ENCODE measurements around the gene SESN1.
"Not testable (repeated sequence)": the region's sequence is repeated elsewhere in the genome, so short reads cannot be mapped to it uniquely, and the experiment has no call there.

The SESN1 gene

DNA sequence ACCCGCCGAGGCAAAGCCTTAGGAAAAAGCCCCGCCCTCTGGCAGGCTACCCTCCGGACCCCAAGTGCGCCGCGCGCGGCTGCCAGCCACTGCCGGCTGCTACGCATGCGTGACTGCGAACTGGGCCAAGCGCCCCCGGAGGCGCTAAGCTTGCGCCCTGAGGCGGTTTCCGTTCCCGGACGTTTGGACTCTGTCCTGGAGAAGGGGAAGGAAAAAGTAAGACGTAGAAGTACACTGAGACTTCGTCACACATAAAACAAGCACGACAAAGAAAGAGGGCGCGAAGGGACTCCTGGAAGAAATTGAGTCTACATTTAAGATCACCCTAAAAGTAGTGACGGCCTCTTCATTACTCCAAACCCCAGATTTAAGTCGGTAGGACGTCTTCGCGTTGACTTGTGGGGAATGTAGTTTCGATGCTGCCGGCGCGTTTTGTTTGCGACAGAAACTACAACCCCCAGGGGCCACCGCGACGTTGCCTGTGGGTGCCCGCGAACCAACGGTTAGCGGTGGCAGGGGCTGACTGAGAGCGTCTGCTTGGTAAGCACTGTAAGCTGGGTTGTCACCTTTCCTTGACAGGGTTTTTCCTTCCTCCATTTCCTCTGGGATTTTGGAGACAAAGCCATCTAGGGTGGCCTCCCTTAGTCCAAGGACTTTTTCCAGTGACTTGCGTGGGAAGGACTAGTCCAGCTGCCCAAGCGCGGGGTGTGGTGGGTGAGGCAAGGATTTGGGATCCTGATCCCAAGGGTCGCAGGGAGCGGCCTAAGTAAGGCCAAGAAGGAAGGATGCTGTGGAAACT, 589 bp upstream of the SESN1 start, which contains the start of gene CEP57L1:
CEP57L1 (plus strand) TSS at position 472 of the 799 bp plus-strand sequence. CDS start 49,715 bp downstream, outside the sequence.
- peak; percentile 89 to 92 for DNase-seq (ENCODE audit: low read depth in 2 of 2, low spot score in 1 of 2)

DNA sequence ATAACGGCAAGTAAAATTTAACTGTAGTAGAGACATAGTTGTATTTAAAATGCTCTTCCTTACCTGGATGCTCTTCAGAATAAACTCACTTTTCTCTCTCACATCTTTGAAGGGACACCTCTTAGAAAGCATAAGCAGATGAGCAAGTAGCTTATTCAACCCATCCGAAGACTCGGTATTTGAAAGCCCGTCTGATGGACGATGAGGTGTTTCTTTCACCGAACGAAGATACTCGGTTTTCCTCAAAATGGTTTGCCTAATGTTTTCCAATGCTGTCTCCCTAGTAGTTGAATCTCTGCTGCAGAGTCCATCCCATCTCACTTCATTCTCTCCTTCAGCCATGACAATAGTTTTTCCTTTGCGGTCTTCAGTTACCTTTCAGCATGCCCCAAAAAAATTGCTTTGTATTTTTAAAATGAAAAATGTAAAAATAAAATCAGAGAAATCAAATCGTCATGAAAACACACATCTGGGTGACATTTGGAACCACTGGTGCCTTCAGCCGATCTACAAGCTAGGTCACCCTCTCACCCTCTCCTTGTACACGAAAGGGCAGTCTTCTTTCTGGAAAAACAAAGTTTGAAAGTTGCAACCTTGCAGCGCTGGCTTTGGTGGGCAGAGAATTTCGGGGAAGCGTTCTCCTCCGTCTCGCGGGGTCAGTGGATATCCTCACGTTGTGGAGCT, 772 bp downstream of the SESN1 start:
- DNase-seq (ENCODE audit: low read depth in 2 of 2, low spot score in 1 of 2): no peak

DNA sequence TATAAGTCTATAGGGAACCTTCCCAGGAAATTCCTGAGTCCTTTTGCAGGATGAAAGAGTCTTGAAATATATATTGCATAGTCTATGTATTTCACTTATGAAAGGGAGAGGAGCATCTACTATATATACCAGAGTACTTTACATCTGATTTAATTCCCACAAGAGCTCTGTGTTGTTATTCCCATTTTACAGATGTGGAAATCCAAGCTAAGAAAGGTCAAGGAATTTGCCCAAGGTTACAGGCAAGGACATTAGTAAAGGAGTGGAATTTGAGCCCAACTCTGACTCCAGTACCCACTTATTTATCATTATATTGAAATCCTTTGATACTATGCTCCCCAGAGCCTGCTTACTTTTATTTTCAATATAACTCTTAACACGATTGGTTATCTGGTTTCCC, 2.6 kb downstream of the SESN1 start:
- no peak for DNase-seq (ENCODE audit: low read depth in 2 of 2, low spot score in 1 of 2)

DNA sequence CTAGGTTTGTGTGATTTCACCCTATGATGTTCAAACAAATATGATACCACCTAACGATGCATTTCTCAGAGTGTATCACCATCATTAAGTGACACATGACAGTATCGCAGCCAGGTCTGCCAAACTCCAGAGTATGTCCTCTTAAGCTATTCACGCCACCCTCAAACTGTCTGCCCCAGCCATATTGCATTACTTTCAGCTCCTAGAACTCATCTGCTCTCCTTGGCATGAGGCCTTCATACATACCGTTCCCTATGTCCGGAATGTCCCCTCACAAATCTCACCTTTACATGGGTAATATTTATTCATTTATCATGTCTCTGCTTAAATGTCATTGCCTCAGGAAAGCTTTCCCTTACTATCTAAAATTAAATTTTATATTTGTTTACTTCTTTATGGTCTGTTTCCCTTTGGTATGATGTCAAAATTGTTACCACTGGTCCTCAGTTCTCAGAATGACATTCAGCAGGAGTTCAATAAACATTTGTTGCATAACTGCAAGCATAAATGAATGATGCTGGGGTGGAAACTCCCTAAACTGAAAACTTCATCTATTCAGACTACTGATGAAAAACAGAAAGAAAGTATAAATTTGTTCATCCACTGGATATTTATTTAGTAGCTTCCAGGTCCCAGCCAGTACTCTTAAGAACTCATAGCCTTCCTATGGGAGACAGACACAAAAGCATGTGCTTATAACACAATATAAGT, 3.2 kb downstream of the SESN1 start:
- DNase-seq (ENCODE audit: low read depth in 2 of 2, low spot score in 1 of 2): no peak

DNA sequence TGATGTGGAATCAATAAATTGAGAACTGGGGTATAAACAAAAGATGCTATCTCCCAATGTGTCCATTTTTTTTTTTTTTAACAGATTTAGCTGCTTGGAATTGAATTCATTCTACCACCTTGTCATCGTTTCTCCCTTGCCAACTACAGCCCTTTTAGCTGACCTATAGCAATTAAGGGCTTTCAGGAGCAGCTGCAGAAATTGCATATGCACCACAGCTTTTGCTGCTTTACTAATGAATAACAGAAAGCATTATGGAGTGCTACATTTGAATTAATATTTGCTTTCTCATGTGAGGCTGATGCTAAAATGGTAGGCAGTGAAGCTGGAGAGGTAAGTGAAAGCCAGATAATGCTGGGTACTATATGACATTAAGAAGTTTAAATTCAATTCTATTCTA, 5.7 kb downstream of the SESN1 start:
- no peak for DNase-seq (ENCODE audit: low read depth in 2 of 2, low spot score in 1 of 2)

DNA sequence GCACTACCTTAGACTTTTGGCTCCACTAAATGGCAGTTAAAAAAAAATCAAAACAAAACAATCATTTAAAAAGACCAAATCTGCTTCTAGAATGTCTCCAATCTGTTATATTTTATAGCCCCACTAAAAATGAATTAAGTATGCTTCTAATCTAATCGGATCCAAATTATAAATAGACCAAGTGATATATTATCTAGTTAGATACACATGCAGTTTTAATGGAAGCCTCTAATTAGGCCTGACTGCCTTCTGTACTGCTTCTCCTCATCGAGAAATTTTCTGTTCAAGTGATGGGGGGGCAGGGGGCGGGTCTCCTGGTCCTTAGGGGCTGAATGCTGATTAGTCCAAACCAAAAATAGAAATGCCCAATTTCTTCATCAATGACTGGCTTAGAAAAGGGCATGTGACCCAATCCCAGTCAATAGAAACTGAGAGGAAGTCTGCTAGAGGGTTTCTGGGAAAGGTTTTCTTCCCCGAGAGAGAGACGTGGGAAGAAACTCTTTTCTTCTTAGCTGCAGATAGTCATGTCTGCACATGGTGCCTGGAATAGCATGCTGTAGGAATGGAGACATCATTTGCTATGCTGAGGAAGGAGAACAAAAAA, 6.9 kb downstream of the SESN1 start:
- DNase-seq (ENCODE audit: low read depth in 2 of 2, low spot score in 1 of 2): no peak

DNA sequence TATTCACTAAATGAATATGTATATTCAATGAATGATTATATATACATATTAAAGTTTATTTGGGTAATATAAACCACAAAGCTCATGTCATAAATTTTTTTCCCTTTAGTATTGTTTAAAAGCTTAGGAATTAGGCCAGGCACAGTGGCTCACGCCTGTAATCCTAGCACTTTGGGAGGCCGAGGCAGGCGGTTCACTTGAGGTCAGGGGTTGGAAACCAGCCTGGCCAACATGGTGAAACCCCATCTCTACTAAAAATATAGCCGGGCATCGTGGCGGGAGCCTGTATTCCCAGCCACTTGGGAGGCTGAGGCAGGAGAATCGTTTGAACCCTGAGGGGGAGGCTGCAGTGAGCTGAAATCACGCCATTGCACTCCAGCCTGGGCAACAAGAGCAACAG, 10.5 kb downstream of the SESN1 start:
- not testable (repeated sequence) for DNase-seq (ENCODE audit: low read depth in 2 of 2, low spot score in 1 of 2)

DNA sequence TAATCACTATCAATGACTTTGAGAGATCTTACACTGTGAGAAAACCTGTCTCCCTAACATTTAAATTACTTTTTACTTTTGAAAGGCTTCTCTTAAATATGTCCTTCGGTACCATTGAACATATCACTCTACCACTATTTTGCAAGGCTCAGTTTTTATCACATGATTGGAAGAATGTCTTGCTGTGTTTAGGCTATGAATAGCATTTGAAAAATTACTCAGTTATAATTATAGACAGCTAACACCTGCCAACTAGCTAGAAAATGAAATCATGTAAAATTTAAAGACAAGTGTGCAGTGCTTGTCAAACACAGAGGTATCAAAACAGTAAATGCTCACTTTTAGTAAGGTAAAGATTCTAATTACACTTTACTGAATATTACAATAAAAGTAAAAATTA, 11.0 kb downstream of the SESN1 start:
- no peak for DNase-seq (ENCODE audit: low read depth in 2 of 2, low spot score in 1 of 2)

DNA sequence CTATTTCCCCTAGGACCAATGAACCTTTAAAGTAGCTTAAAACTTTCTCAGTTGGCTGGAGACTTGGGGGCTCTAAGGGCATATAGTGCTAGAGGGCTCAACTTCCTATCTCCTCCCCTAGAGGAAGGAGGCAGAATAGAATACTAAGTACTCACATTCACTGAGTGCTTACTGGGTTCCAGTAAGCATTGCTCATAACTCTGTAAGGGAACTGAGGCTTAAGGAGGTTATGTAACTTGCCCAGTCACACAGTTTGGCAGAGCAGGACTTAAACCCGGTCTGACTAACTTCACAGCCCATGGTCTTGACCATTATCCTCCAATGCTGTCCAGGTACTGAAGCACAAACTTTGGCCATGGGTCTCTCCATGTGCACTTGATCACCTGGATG, 12.5 kb downstream of the SESN1 start:
- no peak for DNase-seq (ENCODE audit: low read depth in 2 of 2, low spot score in 1 of 2)

DNA sequence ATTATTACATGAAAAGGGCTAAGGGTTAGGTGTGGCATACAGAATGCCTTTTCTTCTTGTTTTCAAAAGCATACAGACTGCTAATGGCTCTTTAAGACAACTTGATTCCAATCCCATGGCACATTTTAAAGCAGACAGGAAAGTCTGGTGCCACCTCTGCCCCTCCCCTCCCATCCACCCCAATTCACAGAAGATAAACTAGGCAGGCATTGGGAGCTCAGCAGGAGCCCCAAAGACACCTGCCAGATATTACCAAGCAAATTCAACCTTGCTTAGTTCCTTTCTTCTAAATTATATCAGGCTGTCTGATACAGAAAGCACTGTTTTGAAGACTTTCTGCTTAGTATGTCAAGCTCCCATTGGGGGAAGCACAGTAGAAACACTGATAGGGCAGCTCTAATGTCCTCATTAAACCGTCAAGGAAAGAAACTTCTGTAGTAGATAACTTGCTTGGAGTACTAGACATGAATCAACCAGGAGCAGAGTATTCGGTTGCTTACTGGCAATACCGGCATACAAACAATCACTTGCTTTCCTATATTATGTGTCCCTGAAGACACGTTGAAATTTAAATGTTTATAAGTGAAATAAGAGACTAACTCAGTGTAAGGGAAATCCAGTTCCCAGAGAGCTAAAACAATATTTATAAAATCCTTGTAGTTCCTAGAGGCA, 13.0 kb downstream of the SESN1 start:
- no peak for DNase-seq (ENCODE audit: low read depth in 2 of 2, low spot score in 1 of 2)

DNA sequence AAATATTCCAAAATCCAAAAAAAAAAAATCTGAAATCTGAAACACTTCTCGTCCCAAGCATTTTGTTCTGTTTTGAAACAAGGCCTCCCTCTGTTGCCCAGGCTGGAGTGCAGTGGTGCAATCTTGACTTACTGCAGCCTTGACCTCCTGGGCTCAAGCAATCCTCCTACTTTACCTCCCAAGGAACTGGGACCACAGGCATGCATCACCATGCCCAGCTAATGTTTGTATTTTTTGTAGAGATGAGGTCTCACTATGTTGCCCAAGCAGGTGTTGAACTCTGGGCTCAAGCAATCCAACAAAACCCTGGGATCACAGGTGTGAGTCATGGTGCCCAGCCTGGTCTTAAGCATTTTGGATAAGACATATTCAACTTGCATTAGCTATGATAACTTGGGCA, 13.6 kb downstream of the SESN1 start:
- no peak for DNase-seq (ENCODE audit: low read depth in 2 of 2, low spot score in 1 of 2)

DNA sequence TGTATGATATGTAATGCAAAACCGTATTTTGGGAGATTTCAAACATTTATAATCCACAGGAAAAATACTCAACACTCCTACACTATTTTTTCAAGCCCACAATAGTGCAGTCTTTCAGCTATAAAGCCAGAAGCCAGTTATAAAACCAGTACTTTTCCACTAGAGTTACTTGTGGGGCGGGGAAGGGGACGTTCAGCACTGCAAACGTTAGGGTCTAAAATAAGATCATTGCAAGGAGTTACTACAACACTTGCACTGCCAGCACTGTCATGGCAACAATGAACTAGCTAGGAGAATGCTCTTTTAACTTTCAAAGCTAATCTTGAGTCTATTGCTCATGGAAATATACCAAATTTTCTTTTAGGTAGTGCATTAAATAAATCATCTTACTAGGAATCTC, 14.7 kb downstream of the SESN1 start:
- no peak for DNase-seq (ENCODE audit: low read depth in 2 of 2, low spot score in 1 of 2)

DNA sequence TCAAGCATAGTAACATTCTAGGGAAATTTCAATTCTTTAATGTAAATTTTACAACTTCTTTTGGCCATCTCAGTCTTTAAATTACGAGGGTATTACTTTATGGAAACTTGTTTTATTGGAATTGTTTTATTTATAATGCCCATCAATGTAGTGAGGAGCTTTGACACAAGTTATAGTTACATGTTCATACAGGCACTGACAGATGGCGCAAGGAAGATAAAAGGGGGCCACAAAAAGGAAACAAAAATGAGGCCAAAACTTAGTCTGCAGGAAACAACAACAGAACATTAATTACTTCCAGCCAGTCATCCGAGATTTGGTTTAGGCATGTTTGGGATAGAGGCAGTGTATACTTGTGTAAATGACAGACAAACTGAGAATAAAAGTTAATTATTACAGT, 18.3 kb downstream of the SESN1 start:
- DNase-seq (ENCODE audit: low read depth in 2 of 2, low spot score in 1 of 2): no peak

DNA sequence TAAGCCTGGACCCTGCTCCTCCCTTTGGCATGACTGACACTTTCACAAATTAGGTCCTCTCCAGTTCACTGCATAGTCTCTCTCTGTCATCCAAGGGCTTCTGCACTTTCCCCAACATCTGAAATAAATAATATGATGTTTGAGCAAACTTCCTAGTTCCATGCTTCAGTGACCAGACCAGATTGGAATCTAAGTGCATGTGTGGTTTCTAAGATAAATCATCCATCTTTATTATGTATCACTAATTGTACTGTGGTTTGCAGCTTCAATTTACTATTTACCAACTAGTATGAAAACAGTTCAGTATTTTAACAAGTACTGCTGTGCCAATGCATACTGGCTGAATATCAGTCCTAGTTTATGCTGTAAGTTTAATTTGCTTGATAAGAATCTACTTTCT, 18.7 kb downstream of the SESN1 start:
- no peak for DNase-seq (ENCODE audit: low read depth in 2 of 2, low spot score in 1 of 2)

DNA sequence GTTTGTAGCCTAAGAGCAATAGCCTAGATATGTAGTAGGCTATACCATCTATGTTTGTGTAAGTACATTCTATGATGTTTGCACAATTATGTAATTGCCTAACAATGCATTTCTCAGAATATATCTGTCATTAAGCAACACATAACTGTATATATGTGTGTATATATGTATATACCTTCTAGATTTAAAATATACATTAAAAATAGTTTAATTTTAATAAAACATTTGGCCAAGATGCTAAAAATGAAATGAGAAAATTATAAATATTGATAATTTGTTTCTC, 20.6 kb downstream of the SESN1 start:
- DNase-seq (ENCODE audit: low read depth in 2 of 2, low spot score in 1 of 2): no peak

DNA sequence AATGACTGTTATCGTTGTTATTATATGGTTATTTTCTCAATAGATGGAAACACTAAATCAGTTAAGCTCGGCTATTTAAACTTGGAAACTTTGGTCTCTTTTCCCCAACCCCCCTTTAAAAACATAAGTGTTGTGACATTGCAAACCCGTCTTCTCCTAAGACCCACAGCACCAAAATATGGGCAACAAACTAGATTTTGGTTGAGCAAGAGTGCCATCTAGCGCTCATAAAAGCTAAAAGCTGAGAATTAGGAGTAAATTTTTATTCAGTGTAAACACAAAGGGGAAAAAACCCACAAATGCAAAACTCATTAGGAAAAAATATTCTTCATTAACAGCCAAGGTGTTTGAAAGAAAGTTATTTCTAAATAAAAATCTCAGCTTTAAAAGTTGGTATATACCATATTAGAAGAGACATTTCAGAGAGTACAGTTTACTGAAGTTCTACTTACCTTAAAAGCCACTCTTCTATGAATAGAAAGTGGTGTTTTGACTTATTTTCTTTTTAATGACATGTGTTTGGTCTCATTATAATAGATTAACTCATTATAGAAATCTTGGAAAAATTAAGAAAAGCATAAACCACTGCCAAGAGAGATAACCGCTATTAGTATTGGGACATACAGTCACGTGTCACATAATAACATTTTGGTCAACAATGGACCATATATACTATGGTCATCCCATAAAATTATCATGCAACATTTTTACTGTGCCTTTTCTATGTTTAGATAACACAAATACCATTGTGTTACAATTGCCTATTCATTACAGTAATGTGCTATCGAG, 21.1 kb downstream of the SESN1 start:
- no peak for DNase-seq (ENCODE audit: low read depth in 2 of 2, low spot score in 1 of 2)

DNA sequence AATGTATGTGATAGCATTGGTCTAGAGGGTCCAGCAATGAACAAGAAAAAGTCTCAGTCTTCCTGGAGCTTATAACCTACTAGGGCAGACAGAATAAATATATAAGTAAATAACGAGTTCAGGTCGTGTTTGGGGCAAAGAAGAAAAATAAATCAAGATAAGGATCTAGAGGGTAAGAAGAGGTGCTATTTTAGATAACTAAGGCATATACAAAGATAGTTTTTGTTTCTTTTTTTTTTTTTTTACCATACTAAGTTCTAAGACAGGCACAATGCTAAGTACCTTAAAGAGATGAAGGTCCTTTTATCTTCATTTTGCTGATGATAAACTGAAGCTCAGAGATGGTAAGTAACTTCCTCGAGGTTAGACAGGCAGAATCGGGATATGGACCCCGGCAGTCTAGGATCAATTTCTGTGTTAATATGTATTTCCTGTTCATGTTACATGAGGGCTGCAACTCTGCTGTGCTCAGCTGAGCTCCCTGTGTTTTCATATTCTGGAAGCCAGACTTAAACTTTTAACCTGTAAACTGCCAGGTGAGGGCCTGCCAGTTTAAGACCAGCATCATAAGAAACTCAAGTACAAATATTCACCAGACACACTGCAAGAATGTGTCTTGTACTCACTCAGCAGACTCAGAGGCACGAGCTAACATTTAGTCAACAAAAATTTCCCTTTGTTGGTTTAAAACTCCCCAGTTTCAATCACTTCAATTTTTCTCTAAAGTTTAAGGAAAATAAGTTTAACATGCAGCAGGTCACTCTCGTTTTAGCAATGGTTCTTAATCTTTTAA, 23.3 kb downstream of the SESN1 start:
- no peak for DNase-seq (ENCODE audit: low read depth in 2 of 2, low spot score in 1 of 2)

DNA sequence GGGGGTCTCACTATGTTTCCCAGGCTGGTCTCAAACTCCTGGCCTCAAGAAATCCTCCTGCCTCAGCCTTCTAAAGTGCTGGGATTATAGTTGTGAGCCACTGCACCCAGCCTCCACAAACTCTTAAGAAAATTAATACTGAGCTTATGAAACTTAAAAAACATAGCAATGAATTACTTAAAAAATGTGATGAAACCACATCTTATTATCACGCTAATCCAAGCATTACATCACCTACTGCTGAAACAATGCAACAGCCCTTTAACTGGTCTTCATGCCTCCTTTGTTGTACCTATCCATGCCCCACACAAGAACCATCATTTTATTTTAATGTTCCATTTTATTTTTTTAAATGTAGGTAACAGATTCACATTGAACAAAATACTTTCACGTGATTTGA, 24.9 kb downstream of the SESN1 start:
- no peak for DNase-seq (ENCODE audit: low read depth in 2 of 2, low spot score in 1 of 2)

DNA sequence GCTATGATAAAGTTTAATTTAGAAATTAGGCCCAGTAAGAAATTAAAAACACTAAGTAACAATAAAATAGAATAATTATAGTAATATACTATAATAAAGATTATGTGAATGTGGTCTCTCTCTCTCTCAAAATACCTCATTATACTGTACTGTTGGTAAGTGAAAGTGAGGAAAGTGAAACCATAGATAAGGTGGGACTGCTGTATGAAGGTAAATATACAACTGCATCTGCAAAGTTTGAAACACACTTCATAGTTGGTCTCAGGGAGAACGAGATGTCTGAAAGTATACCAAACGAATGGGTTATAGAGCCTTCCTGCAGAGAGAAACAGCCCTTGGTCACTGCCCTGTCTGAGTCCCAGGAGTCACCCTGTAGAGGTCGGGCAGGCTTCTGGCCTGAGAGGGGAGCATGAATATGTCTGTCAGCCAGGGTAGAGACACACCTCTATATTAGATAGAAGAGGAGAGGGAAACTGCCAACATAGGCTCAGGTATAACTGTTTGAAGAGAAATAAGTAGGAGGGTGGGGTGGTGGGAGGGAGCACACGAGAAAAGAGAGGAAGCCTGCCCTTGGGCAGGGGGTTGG, 31.8 kb downstream of the SESN1 start:
- DNase-seq (ENCODE audit: low read depth in 2 of 2, low spot score in 1 of 2): no peak
